Osteocyte (in vitro differentiated cells): Measurements from ENCODE around the gene ATRNL1. TPM values are rescaled to one million over a fixed set of nuclear protein-coding genes. Genes with fewer than 3 reads are reported as not detected.
A peak's percentile ranks its signal among the peaks of the same experiment; 100 is the strongest.

ENCODE experiments used
- DNase-seq: peaks from one replicate; pipeline ENCODE4 v3.0.0; 2021; ENCODE audit warnings: mixed read lengths; ENCODE audit not compliant: unreplicated experiment; ENCODE audit errors: extremely low spot score
- H3K27ac Mint-ChIP-seq: one replicate; pipeline ENCODE4 v1.8.0; 2021; ENCODE audit warnings: mild to moderate bottlenecking, mixed read lengths; ENCODE audit not compliant: unreplicated experiment
- H3K27me3 Mint-ChIP-seq: one replicate; pipeline ENCODE4 v1.8.0; 2021; ENCODE audit warnings: mixed read lengths; ENCODE audit not compliant: unreplicated experiment
- H3K36me3 Mint-ChIP-seq: one replicate; pipeline ENCODE4 v1.8.0; 2021; ENCODE audit warnings: mixed read lengths; ENCODE audit not compliant: unreplicated experiment
- H3K4me1 Mint-ChIP-seq: one replicate; pipeline ENCODE4 v1.8.0; 2021; ENCODE audit warnings: mixed read lengths; ENCODE audit not compliant: unreplicated experiment
- H3K4me3 Mint-ChIP-seq: one replicate; pipeline ENCODE4 v1.8.0; 2021; ENCODE audit warnings: mild to moderate bottlenecking, moderate library complexity, mixed read lengths; ENCODE audit not compliant: unreplicated experiment
- H3K9me3 Mint-ChIP-seq: one replicate; pipeline ENCODE4 v1.8.0; 2021; ENCODE audit warnings: mixed read lengths; ENCODE audit not compliant: unreplicated experiment
- CTCF ChIP-seq: fragments of 200-600 bp; sonication (generic); IDR thresholded peaks from 2 replicates; pipeline ENCODE4 v1.5.0; 2021; ENCODE audit warnings: antibody characterized with exemption, mild to moderate bottlenecking, moderate library complexity
- total RNA-seq: library from RNA; stranded (reverse); gene quantifications from 2 replicates; pipeline ENCODE4 v1.2.1, GENCODE V29; 2021

Gene ATRNL1
- total RNA-seq, 1 donor from 2014 or later: 20.2 TPM

DNA sequence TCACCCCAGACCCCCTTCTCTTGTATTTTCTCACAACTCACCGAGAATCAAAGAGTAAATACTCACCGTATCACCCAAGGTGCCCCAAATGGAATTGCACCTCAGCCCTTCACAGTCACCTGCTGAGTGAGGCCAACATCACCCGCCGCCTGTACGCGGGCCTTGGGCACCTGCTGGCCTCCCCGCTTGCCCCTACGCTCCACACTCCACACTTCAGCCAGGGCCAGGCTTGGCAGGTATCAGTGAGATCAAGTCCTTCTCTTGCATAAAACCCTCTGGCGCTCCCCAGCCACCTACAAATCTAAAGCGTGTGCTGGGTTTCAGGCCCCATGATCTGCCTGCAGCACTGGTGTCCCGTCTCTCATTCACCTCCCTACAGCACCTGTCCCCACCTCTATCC lies 879.3 kb downstream of the ATRNL1 start:
- Mint-ChIP-seq H3K4me1 (no peaks in the 10 kb centered on the region), H3K27me3 (no peaks in the 10 kb centered on the region), H3K4me3 (no peak overlapping the region), H3K9me3 (peaks cover 4% of the 10 kb centered on the region), H3K27ac (no peak overlapping the region), H3K36me3 (no peaks in the 10 kb centered on the region)
- no peak for TF ChIP-seq CTCF
- peak; percentile 66 for DNase-seq

DNA sequence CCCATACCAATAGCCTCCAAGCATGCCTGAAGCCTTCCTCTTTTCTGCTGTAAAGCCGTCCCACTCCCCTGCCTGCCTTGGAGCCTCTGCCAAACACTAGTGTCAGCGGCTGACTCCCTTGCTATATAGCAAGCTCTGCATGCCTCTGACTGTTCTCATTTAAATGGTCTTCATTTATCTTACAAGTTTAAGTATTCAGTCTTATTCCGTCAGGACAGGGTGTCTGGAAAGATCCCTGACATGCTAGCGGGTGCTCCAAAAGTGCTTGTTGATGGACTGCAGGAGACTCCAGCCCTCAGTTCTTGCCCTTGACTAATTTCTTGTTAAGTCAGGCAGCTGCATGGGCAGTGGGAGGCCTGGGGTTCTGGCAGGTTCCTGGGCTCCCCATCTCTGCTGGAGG lies 881.2 kb downstream of the ATRNL1 start:
- no peaks in the 10 kb centered on the region for H3K4me1 Mint-ChIP-seq
- no peak for TF ChIP-seq CTCF
- no peak for DNase-seq
- no peaks in the 10 kb centered on the region for H3K27me3 Mint-ChIP-seq
- no peak overlapping the region for H3K4me3 Mint-ChIP-seq
- no peak overlapping the region for H3K27ac Mint-ChIP-seq
- no peaks in the 10 kb centered on the region for H3K36me3 Mint-ChIP-seq
- H3K9me3 Mint-ChIP-seq: peaks cover 4% of the 10 kb centered on the region

DNA sequence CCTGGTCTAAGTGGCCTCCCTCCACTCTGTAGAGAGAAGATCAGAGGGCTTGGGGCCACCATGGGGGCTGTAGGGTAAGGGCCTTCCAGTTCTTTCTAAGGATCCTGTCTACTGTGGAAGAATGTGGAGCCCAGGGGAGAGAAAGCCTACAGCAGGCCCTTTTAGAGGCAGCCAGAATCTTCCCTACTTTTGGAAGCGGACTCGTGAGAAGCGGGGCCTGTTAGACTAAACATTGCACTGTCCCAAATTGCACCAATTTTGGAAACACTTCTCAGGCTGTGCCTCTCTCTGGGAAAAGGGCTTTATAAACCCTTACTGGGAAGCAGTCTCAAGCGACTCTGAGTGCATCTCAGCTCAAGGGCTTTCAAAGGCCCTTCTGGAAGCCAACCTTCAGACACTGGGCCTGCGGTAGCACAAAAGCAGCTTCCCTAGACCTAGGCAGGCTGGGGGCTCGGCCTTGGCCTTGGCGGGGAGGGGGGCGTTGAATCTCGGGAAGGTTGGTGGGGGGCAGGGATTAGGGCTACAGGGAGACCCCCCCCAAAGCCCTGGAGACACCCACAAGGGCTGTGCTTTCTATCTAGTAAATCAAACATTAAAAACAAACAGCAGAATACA lies 881.8 kb downstream of the ATRNL1 start:
- no peaks in the 10 kb centered on the region for H3K4me1 Mint-ChIP-seq
- no peaks in the 10 kb centered on the region for H3K27me3 Mint-ChIP-seq
- peaks cover 4% of the 10 kb centered on the region for H3K9me3 Mint-ChIP-seq

DNA sequence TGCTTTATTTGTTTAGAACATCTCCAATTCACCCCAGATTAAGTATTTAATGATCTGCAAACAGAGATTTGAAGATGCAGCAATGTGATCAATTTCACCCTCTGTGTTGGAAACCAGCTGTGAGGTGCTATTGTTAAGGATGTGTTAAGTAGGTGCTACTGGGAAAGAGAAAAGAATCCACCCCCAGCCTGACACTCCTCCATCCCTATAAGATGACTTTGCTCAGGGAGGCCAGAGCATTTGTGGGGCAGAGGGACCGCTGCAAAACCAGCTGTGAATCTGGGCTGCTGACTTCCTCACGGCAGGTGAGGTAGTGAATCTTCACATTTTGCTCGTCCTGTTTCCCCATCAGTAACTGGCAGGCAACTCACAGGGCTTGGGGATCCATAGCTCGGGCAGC lies 882.3 kb downstream of the ATRNL1 start:
- no peak for DNase-seq
- Mint-ChIP-seq H3K27ac (no peak overlapping the region), H3K36me3 (no peaks in the 10 kb centered on the region), H3K4me3 (no peak overlapping the region), H3K4me1 (peaks cover under 1% of the 10 kb centered on the region), H3K9me3 (peaks cover 4% of the 10 kb centered on the region), H3K27me3 (no peaks in the 10 kb centered on the region)
- no peak for TF ChIP-seq CTCF

More for the DNA sequence above, 881.8 kb downstream of the ATRNL1 start:
- Mint-ChIP-seq H3K27ac (no peak overlapping the region), H3K4me3 (no peak overlapping the region), H3K36me3 (no peaks in the 10 kb centered on the region)
- peak; percentile 64 for DNase-seq
- TF ChIP-seq CTCF: no peak

- Mint-ChIP-seq H3K27me3 (no peaks in the 10 kb centered on the region), H3K27ac (no peak overlapping the region), H3K4me1 (peaks cover 8% of the 10 kb centered on the region), H3K4me3 (no peak overlapping the region), H3K9me3 (peaks cover 4% of the 10 kb centered on the region), H3K36me3 (no peaks in the 10 kb centered on the region)
- TF ChIP-seq CTCF: no peak
- no peak for DNase-seq
These were observed 883.2 kb downstream of the ATRNL1 start for GRCh38 chr10:115976342-115976741.
